ENCODE measurements around the gene LUZP2.
A peak's percentile ranks its signal among the peaks of the same experiment; 100 is the strongest.
"Not testable (repeated sequence)": the region's sequence is repeated elsewhere in the genome, so short reads cannot be mapped to it uniquely, and the experiment has no call there.

LUZP2 gene

GRCh38 chr11:24900960-24901549 is 404.2 kb downstream of the LUZP2 start:
- DNase-seq (ENCODE audit: low spot score): no peak

- no peak for DNase-seq (ENCODE audit: low spot score)
These were observed 406.7 kb downstream of the LUZP2 start for GRCh38 chr11:24903555-24903954.

- DNase-seq (ENCODE audit: low spot score): no peak
These were observed 428.2 kb downstream of the LUZP2 start for GRCh38 chr11:24925091-24925490.

DNA sequence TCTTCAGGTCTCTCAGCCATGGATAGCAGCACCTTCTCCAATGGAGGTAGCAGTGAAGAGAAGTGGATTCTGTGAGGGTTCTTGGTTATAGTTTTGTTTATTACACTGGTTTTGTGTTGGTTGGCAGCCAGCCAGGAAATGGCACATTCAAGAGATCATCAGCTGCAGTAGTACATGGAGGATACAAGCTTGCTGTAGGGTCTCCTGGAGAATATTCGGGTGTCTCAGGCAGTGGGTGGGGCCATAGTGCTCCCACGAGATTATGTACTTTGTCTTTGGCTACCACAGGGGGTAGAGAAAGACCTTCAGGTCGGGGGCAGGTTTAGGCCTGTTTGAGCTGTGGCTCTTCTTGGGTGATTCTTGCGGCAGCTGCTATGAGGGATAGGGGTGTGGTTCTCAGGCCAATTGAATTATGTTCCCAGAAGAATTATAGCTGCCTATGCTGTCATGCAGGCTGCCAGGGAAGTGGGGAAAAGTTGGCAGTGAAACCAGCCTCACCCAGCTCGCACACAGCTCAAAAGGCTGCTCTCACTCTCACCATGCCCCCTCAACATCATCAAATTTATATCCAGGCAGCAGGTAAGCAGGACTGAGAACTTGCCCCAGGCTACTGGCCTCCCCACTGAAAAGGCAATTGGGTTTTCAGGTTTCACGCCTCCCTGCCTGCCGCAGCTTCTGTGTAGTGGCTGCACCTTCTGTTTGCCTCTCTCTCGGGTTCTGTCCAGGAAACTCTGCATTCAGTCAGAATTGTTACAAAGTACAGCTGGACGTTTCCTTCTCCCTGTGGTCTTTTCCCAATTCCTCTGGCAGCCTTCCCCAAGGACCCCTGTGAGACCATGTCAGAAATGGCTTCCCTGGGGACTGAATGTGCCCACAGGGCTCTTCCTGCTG is 435.5 kb downstream of the LUZP2 start:
- DNase-seq (ENCODE audit: low spot score): no peak

GRCh38 chr11:24934733-24935439 is 438.0 kb downstream of the LUZP2 start:
- DNase-seq (ENCODE audit: low spot score): no peak

DNA sequence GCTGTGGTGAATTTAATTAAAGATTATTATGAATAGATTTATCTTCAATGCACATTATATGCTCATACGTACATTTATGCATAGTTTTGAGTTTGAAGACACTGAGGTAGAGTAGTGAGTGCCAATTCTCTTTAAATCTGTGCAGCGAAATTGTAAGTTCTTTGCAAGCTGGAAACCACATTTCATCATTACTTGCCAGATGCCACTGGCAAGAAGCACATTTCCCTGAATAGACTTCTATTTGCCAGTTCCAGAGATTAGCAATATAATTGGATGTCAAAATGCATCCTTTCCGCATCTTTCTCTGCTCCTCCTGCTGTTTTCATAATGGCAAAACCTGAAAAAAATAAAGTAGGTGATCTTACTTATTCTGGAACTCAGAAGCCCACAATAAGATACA is 448.0 kb downstream of the LUZP2 start:
- no peak for DNase-seq (ENCODE audit: low spot score)

GRCh38 chr11:24949406-24949805 is 452.6 kb downstream of the LUZP2 start:
- DNase-seq (ENCODE audit: low spot score): no peak

DNA sequence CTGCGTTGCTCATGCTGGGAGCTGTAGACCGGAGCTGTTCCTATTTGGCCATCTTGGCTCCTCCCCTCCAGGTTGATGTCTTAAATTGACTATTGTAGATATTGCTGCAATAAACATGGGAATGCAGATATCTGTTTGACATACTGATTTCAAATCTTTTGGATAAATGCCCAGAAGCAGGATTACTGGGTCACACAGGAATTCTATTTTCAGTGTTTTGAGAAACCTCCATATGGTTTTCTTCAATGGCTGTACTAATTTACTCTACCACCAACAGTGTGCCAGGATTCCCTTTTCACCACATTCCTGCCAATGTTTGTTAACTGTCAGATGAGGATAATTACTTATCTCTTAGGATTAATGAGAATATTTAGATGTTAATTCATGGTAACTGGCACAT is 467.0 kb downstream of the LUZP2 start:
- DNase-seq (ENCODE audit: low spot score): no peak

- DNase-seq (ENCODE audit: low spot score): no peak
These were observed 468.9 kb downstream of the LUZP2 start for GRCh38 chr11:24965748-24966147.

- DNase-seq (ENCODE audit: low spot score): not testable (repeated sequence)
These were observed 497.1 kb downstream of the LUZP2 start for GRCh38 chr11:24993903-24994302.

- not testable (repeated sequence) for DNase-seq (ENCODE audit: low spot score)
These were observed 503.1 kb downstream of the LUZP2 start for GRCh38 chr11:24999929-25000328.

DNA sequence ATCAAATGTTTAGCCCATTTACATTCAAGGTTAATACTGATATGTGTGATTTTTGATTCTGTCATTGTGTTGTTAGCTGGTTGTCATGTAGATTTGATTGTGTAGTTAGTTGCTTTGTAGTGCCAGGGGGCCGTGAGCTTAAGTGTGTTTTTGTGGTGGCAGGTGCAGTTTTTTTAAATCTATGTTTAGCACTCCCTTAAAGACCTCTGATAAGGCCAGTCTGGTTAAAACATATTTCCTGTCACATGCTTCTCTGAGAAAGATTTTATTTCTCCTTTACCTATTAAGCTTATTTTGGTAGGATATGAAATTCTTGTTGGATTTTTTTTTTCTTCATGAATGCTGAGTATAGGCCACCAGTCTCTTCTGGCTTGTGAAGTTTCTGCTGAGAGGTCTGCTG is 540.6 kb downstream of the LUZP2 start:
- DNase-seq (ENCODE audit: low spot score): no peak

DNA sequence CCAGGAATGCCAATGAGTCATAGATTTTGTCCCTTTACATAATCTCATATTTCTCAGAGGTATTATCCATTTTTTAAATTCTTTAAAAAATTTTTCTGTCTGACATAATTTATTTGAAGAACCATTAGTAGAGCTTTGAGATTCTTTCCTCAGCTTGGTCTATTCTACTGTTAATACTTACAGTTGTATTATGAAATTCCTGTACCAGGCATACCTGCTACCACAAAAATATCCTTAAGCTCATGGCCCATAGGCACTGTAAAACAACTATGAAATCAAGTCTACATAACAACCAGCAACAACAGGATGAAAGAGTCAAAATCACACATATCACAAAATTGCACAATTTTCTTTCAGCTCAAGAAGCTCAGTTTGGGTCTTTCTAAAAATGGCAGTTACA is 541.3 kb downstream of the LUZP2 start:
- DNase-seq (ENCODE audit: low spot score): no peak

GRCh38 chr11:25039165-25039564 is 542.3 kb downstream of the LUZP2 start:
- DNase-seq (ENCODE audit: low spot score): no peak

GRCh38 chr11:25048632-25049031 is 551.8 kb downstream of the LUZP2 start:
- DNase-seq (ENCODE audit: low spot score): no peak

GRCh38 chr11:25052844-25053243 is 556.0 kb downstream of the LUZP2 start:
- DNase-seq (ENCODE audit: low spot score): no peak

DNA sequence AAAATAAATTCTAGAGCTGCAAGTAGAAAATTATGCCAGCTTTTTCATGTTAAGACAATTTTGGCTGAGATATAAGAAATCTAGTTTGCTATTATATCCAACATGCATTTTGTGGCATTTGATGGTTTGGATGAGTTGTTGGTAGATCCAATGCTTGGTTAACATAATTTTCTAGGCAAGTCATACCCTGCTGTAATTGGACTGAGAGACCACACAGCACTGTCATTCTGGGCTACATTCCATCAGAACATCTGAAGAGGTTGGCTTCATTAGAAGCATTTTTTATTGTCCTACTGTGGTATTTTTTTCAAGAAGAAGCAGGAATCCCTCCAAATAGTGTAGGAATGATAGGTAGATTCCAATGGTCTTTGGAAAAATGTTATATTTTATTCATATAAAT is 561.0 kb downstream of the LUZP2 start:
- no peak for DNase-seq (ENCODE audit: low spot score)

GRCh38 chr11:25065746-25066145 is 568.9 kb downstream of the LUZP2 start:
- peak; percentile 51 for DNase-seq (ENCODE audit: low spot score)

GRCh38 chr11:25066706-25067105 is 569.9 kb downstream of the LUZP2 start:
- no peak for DNase-seq (ENCODE audit: low spot score)

GRCh38 chr11:25068451-25068850 is 571.6 kb downstream of the LUZP2 start:
- no peak for DNase-seq (ENCODE audit: low spot score)

GRCh38 chr11:25094085-25094802 is 597.4 kb downstream of the LUZP2 start:
- DNase-seq (ENCODE audit: low spot score): no peak

GRCh38 chr11:25119416-25119815 is 622.6 kb downstream of the LUZP2 start:
- DNase-seq (ENCODE audit: low spot score): no peak
